A549 (cell line): ENCODE results near the gene GET4. TPM values are rescaled to one million over a fixed set of nuclear protein-coding genes. Genes with fewer than 3 reads are reported as not detected.

Experiments used
- ATAC-seq, 2 experiments: fragments of 200-7000 bp in 1 of 2; fragments of >200 bp in 1 of 2; cut with Nextera tagmentation in 1 of 2; cut with Tn5 transposase in 1 of 2; 3 replicates each; pipeline versions ENCODE4 v1.8.0 to v1.9.1; 2018 to 2020; ENCODE audit warnings: mild to moderate bottlenecking in 1 of 2, moderate library complexity in 1 of 2
- CTCF ChIA-PET: fragments of 300-600 bp; sonication (Branson Sonifier 250); formaldehyde crosslinking; extraction: SDS; loops from one replicate; lab custom pipeline; 2021; ENCODE audit warnings: antibody characterized with exemption, inconsistent platforms; lab: Yijun Ruan, JAX
- POLR2A ChIA-PET: fragments of 350-600 bp; formaldehyde crosslinking; extraction: SDS; loops from one replicate; lab custom pipeline; 2021; ENCODE audit warnings: antibody characterized with exemption, inconsistent platforms; lab: Yijun Ruan, JAX
- DNase-seq, 2 experiments: peaks; one replicate each; pipeline versions ENCODE4 v3.0.0 to v3.0.0-alpha.2; 2011 to 2016; ENCODE audit warnings: low read depth in 1 of 2, low spot score in 1 of 2
- FAIRE-seq: peaks from 2 replicates; lab custom pipeline; 2011; peaks lifted over from hg19 to GRCh38; lab: Jason Lieb, UNC
- H3K27ac ChIP-seq, 2 experiments: fragments of >200 bp; sonication (Bioruptor Twin); formaldehyde crosslinking; 3 replicates each; pipeline ENCODE4 v1.5.1; 2016 to 2017
- H3K4me1 ChIP-seq: fragments of >200 bp; sonication (Bioruptor Twin); formaldehyde crosslinking; 3 replicates; pipeline ENCODE4 v1.6.1; 2016
- H3K4me2 ChIP-seq: fragments of >200 bp; sonication (Bioruptor Twin); formaldehyde crosslinking; 3 replicates; pipeline ENCODE4 v1.6.1; 2016
- H3K4me3 ChIP-seq: fragments of >200 bp; sonication (Bioruptor Twin); formaldehyde crosslinking; 3 replicates; pipeline ENCODE4 v1.5.1; 2016
- H3K9me3 ChIP-seq: fragments of >200 bp; sonication (Bioruptor Twin); formaldehyde crosslinking; 3 replicates; pipeline ENCODE4 v1.6.1; 2016
- ATOH8 ChIP-seq: fragments of 250-450 bp; sonication (Bioruptor Pico); IDR thresholded peaks from 2 replicates; pipeline ENCODE4 v1.5.0; 2020; ENCODE audit warnings: low read depth, mild to moderate bottlenecking, moderate library complexity
- BCL3 ChIP-seq: fragments of >200 bp; sonication (Bioruptor Twin); formaldehyde crosslinking; IDR thresholded peaks from 3 replicates; pipeline ENCODE4 v1.6.1; 2016
- CHD2 ChIP-seq: fragments of 150-350 bp; IDR thresholded peaks from 2 replicates; pipeline ENCODE4 v1.6.1; 2014; ENCODE audit warnings: low read length; ENCODE audit not compliant: partially characterized antibody
- CHD4 ChIP-seq: fragments of 200-600 bp; sonication (generic); IDR thresholded peaks from 2 replicates; pipeline ENCODE4 v1.6.1; 2016; ENCODE audit warnings: antibody characterized with exemption, mild to moderate bottlenecking, borderline replicate concordance
- ELK1 ChIP-seq: fragments of 150-350 bp; IDR thresholded peaks from 2 replicates; pipeline ENCODE4 v1.6.1; 2014; ENCODE audit warnings: low read depth, mild to moderate bottlenecking, low read length
- HES2 ChIP-seq: fragments of >200 bp; sonication (Bioruptor Twin); formaldehyde crosslinking; IDR thresholded peaks from 2 replicates; pipeline ENCODE4 v1.6.1; 2016
- HMGXB4 ChIP-seq: fragments of 250-450 bp; sonication (Bioruptor Pico); IDR thresholded peaks from 2 replicates; pipeline ENCODE4 v1.5.0; 2021; ENCODE audit warnings: mild to moderate bottlenecking, moderate library complexity, borderline replicate concordance
- HOXB13 ChIP-seq: fragments of 250-450 bp; sonication (Bioruptor Pico); IDR thresholded peaks from 2 replicates; pipeline ENCODE4 v1.5.0; 2020; ENCODE audit warnings: low read depth, mild to moderate bottlenecking, moderate library complexity
- KDM5A ChIP-seq: fragments of 200-600 bp; sonication (generic); IDR thresholded peaks from 2 replicates; pipeline ENCODE4 v1.6.1; 2016; ENCODE audit warnings: antibody characterized with exemption, mild to moderate bottlenecking
- PBX3 ChIP-seq: IDR thresholded peaks from 2 replicates; pipeline ENCODE4 v1.6.1; 2012
- POLR2AphosphoS2 ChIP-seq: conservative IDR thresholded peaks from 2 replicates; pipeline ENCODE4 v1.6.1; 2012; ENCODE audit warnings: low read length, improper control_type of control experiment, inconsistent platforms
- REST ChIP-seq: fragments of 200-600 bp; sonication (generic); IDR thresholded peaks from 2 replicates; pipeline ENCODE4 v1.6.1; 2016; ENCODE audit warnings: antibody characterized with exemption, mild to moderate bottlenecking, moderate library complexity
- RFX5 ChIP-seq: fragments of 450-650 bp; IDR thresholded peaks from 2 replicates; pipeline ENCODE4 v1.7.1; 2014; ENCODE audit warnings: antibody characterized with exemption, mild to moderate bottlenecking, moderate library complexity
- SMC3 ChIP-seq: fragments of >200 bp; sonication (Bioruptor Twin); formaldehyde crosslinking; IDR thresholded peaks from 3 replicates; pipeline ENCODE4 v1.6.1; 2018; ENCODE audit warnings: inconsistent platforms
- TFCP2L1 ChIP-seq: fragments of 250-450 bp; sonication (Bioruptor Pico); IDR thresholded peaks from 2 replicates; pipeline ENCODE4 v1.5.0; 2021; ENCODE audit warnings: mild to moderate bottlenecking
- TP53 ChIP-seq: fragments of 250-450 bp; sonication (Bioruptor Pico); IDR thresholded peaks from 2 replicates; pipeline ENCODE4 v1.5.0; 2021; ENCODE audit warnings: mild to moderate bottlenecking, moderate library complexity
- ZNF302 ChIP-seq: fragments of 250-450 bp; sonication (Bioruptor Pico); IDR thresholded peaks from 2 replicates; pipeline ENCODE4 v1.9.0; 2021; ENCODE audit warnings: inconsistent platforms, mild to moderate bottlenecking, moderate library complexity
- ZSCAN20 ChIP-seq: fragments of 250-450 bp; sonication (Bioruptor Pico); IDR thresholded peaks from 2 replicates; pipeline ENCODE4 v1.8.0; 2022; ENCODE audit warnings: mild to moderate bottlenecking, moderate library complexity
- WGBS: methylation state at CpG from one replicate; pipeline ENCODE4 v1.1.6; 2017; ENCODE audit errors: missing lambda C conversion rate; 5-methylcytosine and 5-hydroxymethylcytosine counted together
- polyA plus RNA-seq, 4 experiments: library from polyadenylated mRNA; depleted of rRNA in 3 of 4; stranded (reverse); fragments of >200 nt; fragmentation: RNase III in 1 of 4; extraction: RNeasy Plus Mini Kit Qiagen cat#74134 plus additional on column Dnase treatment in 1 of 4; gene quantifications; 2 replicates in 3 of 4; 3 replicates in 1 of 4; pipeline ENCODE4 v1.2.3, GENCODE V29; 2011 to 2017

The GET4 gene
- polyA plus RNA-seq, 2 of the 4 experiments (the other 2 are of a cell fraction) = 26.1 to 37.0 TPM

GRCh38 chr7:901388-902154, 25.2 kb downstream of the GET4 start:
- WGBS = 40% methylated on average over 9 of the region's 24 CpGs
- FAIRE-seq = no peak
- Histone ChIP-seq H3K9me3 (no peaks in the 10 kb centered on the region), H3K27ac (peak overlapping the region; percentile 40 to 61; a peak in 3 of 6 replicates), H3K4me3 (no peak overlapping the region)
- DNase-seq = peak; percentile 79 to 87
- TF ChIP-seq REST = no peak
- TF ChIP-seq CHD2 = no peak
- no peak for TF ChIP-seq ATOH8 (CRISPR knock-in tag)
- TF ChIP-seq ZSCAN20 = no peak
- no peak for TF ChIP-seq RFX5
- no peak for TF ChIP-seq POLR2AphosphoS2
- TF ChIP-seq, all 56 proteins: peak for 0
- CTCF ChIA-PET = interaction anchor here (0.9 to 1.8 kb wide), 4 partner anchors 10 to 164 kb away, joined by 3 to 7 read pairs (median 5); no protein-coding TSS in a partner anchor
- Histone ChIP-seq H3K4me1 (peaks cover 23% of the 10 kb centered on the region), H3K4me2 (peak overlapping the region; percentile 60)
- ATAC-seq = peak; percentile 54 to 85
- POLR2A ChIA-PET = interaction anchor here (0.6 to 0.9 kb wide), 3 partner anchors 25 to 252 kb away, joined by 3 to 5 read pairs (median 4); partner anchors contain the start of gene GET4

- Histone ChIP-seq H3K4me2 (no peak overlapping the region), H3K9me3 (no peaks in the 10 kb centered on the region), H3K4me3 (no peak overlapping the region), H3K27ac (no peak overlapping the region), H3K4me1 (peaks cover 23% of the 10 kb centered on the region)
- TF ChIP-seq KDM5A = no peak
- TF ChIP-seq HOXB13 = no peak
- TF ChIP-seq SMC3 = no peak
- TF ChIP-seq ZNF302 (CRISPR knock-in tag) = no peak
- no peak for TF ChIP-seq RFX5
- TF ChIP-seq TP53 (CRISPR knock-in tag) = no peak
- no peak for TF ChIP-seq CHD2
- TF ChIP-seq CHD4 = no peak
- DNase-seq (no peak), FAIRE-seq (no peak), ATAC-seq (no peak)
- CTCF ChIA-PET = interaction anchor here (2.0 kb wide), 1 partner anchor 163 kb away, joined by 6 read pairs; no protein-coding TSS in a partner anchor
- POLR2A ChIA-PET = no interaction called here
- WGBS = 83% methylated on average over 22 of the region's 22 CpGs
Measured at GRCh38 chr7:902996-903395, 26.6 kb downstream of the GET4 start.

- ChIA-PET CTCF (interaction anchor here (0.6 to 2.0 kb wide), 2 partner anchors 162 to 182 kb away, joined by 5 to 6 read pairs; no protein-coding TSS in a partner anchor), POLR2A (no interaction called here)
- FAIRE-seq = no peak
- H3K4me3 ChIP-seq = peak overlapping the region; percentile 41
- H3K4me1 ChIP-seq = peaks cover 23% of the 10 kb centered on the region
- H3K27ac ChIP-seq = peak overlapping the region; percentile 63 to 83; a peak in 5 of 6 replicates
- no peaks in the 10 kb centered on the region for H3K9me3 ChIP-seq
- DNase-seq = no peak
- ATAC-seq = no peak
- peak overlapping the region; percentile 92 for H3K4me2 ChIP-seq
- 95% methylated on average over 26 of the region's 37 CpGs for WGBS
- TF ChIP-seq ELK1 (no peak), PBX3 (no peak), HMGXB4 (CRISPR knock-in tag) (no peak), BCL3 (no peak), TFCP2L1 (no peak), HES2 (no peak)
- TF ChIP-seq, all 56 proteins: peak for 0
Measured at GRCh38 chr7:903921-904755, 27.8 kb downstream of the GET4 start.
